Activated gamma-delta T cell treated with Interleukin-2 at 50 U/mL for 16 hours (primary cell): ENCODE results near the gene SYDE2.
A peak's percentile ranks its signal among the peaks of the same experiment; 100 is the strongest.
"Not testable (repeated sequence)": the region's sequence is repeated elsewhere in the genome, so short reads cannot be mapped to it uniquely, and the experiment has no call there.

ENCODE experiments used
- DNase-seq: peaks from one replicate; pipeline ENCODE4 v3.0.0-alpha.2; 2020

SYDE2 gene, protein sequence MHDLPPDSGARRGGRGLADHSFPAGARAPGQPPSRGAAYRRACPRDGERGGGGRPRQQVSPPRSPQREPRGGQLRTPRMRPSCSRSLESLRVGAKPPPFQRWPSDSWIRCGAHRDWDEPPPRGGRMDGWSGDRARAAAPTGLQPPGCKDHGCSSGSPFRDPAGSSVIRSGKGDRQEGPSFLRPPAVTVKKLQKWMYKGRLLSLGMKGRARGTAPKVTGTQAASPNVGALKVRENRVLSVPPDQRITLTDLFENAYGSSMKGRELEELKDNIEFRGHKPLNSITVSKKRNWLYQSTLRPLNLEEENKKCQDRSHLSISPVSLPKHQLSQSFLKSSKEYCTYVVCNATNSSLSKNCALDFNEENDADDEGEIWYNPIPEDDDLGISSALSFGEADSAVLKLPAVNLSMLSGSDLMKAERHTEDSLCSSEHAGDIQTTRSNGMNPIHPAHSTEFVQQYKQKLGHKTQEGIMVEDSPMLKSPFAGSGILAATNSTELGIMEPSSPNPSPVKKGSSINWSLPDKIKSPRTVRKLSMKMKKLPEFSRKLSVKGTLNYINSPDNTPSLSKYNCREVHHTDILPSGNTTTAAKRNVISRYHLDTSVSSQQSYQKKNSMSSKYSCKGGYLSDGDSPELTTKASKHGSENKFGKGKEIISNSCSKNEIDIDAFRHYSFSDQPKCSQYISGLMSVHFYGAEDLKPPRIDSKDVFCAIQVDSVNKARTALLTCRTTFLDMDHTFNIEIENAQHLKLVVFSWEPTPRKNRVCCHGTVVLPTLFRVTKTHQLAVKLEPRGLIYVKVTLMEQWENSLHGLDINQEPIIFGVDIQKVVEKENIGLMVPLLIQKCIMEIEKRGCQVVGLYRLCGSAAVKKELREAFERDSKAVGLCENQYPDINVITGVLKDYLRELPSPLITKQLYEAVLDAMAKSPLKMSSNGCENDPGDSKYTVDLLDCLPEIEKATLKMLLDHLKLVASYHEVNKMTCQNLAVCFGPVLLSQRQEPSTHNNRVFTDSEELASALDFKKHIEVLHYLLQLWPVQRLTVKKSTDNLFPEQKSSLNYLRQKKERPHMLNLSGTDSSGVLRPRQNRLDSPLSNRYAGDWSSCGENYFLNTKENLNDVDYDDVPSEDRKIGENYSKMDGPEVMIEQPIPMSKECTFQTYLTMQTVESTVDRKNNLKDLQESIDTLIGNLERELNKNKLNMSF

DNA sequence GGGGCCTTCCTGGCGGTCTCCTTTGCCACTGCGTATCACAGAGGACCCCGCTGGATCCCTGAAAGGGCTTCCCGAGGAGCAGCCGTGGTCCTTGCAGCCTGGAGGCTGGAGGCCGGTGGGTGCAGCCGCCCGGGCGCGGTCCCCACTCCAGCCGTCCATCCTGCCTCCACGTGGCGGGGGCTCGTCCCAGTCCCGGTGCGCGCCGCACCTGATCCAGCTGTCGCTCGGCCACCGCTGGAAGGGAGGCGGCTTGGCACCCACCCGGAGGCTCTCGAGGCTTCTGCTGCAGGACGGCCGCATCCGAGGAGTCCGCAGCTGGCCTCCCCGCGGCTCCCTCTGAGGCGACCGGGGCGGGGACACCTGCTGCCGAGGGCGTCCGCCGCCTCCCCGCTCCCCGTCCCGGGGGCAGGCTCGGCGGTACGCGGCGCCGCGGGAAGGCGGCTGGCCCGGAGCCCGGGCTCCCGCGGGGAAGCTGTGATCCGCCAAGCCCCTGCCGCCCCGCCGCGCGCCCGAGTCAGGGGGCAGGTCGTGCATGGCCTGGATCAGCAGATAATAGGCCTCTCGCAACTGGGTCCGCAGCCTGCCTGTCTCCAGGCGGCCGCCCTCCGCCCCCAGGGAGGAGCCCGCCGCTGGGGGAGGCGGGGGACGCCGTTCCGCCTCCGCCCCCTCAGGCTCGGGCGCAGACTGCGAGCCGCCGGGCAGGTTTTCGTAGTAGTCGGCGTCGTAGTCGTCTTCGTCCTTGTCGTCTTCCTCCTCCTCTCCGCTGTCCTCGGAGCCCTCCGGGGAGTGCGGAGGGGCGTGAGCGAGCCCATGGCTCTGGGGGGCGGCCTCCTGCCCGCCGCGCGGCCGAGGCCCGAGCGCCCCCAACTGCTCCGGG is at the start of gene SYDE2:
TSS of gene SYDE2 (minus strand) at position 554 of the 877 bp plus-strand sequence. CDS start at position 534, 20 bp downstream.
- peak; percentile 72 for DNase-seq

DNA sequence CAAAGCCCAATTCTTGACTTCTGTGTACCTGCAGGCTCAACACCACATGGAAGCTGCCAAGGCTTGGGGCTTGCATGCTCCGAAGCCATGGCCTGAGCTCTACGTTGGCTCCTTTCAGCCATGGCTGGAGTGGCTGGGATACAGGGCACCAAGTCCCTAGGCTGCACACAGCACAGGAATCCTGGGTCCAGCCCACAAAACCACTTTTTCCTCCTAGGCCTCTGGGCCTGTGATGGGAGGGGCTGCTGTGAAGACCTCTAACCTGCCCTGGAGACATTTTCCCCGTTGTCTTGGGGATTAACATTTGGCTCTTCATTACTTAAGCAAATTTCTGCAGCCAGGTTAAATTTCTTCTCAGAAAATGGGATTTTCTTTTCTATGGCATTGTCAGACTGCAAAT is 48.2 kb upstream of the SYDE2 start:
- DNase-seq, result not testable (repeated sequence)

DNA sequence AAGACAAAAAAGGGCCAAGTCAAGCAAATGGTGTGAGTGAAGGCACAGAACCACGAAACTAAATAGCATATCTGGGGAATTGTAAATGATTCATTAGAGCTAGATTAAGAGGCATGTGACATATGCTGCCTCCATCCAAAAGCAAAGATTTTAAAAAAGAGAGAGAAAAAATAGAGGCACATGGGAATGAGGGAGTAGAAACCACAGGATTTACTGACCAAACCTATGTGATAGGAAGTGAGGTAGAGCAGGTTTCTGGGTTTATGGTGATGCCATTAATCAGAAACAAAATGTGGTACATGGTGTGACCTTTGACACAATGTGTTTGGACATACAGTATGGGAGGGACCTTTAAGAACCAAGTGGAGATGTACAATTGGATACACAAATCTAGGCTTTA is 45.1 kb upstream of the SYDE2 start:
- no peak for DNase-seq

DNA sequence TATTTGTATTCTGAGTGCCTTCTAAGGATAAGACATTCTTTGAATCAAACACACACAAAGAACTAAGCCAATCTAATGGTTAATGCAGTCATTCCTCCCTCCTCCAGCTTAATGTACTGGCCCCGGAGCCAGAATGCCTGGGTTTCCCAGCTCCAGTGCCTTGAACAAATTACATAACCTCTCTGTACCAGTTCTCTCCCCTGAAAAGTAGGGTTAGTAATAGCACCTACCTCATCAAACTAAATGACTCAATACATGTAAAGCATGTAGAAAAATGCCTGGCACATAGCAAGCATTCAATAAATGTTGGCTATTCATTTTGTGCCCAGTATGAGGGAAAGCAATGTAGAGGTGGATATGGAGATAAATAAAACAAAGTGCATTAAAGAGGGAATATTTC is 44.6 kb upstream of the SYDE2 start:
- DNase-seq, result no peak

DNA sequence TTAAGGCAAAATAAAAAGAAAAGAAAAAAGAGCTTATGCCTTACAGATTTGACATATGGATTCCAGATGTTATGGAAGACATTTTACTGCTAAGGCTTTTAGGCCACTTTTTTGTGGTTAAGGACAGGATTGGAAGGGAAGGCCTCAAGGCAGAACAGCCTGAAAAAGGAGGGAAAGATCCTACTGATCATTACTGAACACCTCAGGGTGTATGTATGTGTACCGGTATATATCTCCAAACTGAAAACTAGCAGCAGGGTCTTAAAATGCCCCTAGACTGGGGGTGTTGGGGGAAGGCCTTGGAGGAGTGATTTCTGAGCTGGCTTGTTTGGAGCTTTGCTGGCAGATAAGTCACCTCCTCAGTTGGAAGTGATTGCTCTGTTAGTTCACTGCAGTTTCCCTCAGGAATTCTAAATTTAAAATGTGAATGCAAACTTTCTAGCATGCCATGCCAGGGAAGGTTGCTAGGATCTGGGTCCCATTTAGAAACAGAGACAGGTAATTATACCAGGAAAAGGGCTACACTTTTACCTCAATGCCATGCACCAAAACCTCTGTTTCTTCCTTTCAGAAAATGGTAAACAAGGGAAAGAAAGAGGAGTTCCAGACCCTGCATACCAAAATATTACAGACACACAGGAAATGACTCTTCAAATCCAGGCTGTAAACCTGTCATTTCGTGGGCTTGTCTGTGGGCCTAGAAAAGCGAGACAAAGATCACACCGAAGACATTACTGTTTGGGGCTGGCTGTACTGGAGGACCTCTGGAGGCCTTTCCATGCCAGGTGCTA is 43.6 kb upstream of the SYDE2 start:
- no peak for DNase-seq

DNA sequence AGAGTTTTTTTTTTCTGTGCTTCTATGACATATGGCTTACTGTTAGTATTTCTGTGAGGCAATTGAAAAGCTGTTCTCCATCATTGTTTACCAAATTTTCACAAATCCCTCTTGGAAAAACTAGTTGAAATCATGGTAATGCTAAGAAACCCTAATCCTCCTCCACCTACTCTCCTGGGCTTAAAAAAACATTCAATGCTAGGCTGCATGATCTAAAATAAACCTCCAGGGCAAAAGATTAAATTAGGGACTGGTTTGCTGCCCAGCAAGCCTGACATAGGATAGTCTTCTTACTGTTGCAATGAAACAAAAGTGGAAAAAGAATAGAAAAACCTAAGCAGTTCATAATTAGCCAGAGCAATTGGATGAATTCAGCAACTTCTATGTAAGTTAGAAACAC is 42.6 kb upstream of the SYDE2 start:
- DNase-seq, result no peak

DNA sequence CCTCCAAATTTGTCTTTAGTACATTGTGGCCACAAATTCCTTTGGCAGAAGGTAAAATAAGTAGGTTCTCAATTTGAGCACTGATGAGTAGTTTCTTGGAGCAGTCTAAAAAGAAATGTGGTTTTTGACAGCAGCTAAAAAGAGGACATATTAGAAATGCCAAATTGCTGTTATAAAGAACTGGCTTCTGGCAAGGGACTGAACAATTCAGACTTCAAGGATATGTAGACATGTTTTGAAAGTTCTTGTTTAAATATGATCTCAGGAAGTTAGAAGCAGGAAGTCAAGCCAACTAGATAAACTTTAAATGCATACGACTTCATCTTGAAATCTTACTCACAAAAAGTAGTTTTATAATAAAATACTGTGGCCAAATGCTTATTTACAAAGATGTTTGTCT is 39.8 kb upstream of the SYDE2 start:
- no peak for DNase-seq

DNA sequence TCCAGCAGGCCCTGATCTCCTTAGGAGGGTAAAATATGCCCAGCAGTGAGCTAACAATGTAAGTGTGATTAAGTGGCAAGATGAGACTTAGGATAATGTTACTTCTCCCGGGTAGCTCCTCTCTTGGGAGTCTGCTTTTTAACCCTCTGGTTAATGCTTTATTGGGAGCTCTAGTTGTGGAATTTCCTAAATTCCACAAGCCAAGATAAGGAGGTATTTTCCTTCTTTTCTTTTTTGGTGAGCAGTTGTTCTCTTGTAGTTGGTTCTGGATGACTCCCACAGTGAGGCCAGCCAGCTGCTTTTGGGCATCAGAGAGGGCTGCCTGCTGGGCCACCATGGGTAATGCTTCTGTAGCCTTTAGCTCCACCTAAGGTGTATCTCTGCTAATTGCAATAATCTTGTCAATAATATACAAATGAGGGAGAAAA is 39.4 kb upstream of the SYDE2 start:
- no peak for DNase-seq

DNA sequence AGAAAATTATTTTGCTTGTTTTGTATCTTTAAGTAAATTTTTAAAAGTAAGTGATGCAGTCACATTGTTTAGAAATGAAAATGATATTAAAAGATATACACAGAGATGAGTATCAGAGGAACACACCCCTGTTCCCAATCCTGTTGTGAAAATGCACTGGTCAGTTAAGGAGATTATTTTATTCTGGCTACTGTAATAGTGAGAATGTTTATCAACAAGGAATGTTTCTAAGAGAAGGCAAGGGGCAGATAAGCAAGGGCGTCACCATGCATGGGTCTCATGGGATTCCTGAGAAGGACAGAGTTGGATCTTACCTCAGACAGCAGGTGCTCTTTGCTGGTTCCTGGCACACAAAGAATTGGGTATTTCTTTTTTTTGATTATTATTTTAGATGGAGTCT is 36.8 kb upstream of the SYDE2 start:
- no peak for DNase-seq

DNA sequence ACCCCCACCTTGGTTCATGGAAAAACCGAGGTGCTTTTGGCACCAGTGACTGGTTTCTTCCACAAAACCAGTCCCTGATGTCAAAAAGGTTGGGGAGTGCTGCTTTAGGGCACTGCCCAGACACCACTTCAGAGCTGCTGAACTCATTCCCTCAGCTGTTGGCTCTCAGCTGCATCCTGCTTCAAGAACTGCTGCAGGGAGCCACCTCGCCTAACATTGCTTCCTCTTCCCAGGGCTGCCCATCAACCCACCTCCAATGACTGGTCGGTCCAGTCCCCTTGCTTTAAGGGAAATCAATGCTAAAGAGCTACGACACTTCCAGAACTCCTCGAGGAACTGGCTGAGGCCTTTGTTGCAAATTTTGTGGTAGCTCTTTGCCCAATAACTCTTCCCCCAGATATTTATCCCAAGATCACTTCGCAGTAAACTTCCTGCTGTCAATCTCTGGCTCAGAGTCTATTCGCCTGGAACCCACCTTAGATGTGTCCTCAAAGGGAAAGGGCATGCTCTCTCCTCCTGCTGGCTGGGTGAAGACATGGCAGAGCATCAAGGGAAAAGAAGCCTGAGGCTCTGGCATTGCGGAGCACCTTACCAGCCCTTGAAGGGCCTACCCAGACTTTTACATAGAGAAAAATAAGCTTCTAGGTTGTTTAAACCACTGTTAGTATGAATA is 29.6 kb upstream of the SYDE2 start:
- DNase-seq, result no peak

DNA sequence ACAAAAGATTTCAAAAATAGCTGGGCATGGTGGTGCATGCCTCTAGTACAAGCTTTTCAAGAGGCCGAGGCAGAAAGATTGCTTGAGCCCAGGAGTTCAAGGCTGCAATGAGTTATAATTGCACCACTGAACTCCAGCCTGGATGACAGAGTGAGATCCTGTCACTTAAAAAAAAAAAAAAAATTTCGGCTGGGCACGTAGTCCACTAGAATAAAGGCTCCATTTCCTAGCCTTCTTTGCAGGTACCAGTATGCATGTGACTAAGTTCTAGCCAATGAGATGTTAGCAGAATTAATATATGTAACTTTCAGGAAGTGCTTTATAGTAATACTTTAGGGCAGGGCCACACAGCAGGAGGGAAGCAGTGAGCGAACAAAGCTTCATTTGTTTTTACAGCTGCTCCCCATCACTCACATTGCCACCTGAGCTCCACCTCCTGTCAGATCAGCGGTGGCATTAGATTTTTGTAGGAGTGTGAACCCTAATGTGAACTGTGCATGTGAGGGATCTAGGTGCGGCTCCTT is 28.8 kb upstream of the SYDE2 start:
- no peak for DNase-seq

DNA sequence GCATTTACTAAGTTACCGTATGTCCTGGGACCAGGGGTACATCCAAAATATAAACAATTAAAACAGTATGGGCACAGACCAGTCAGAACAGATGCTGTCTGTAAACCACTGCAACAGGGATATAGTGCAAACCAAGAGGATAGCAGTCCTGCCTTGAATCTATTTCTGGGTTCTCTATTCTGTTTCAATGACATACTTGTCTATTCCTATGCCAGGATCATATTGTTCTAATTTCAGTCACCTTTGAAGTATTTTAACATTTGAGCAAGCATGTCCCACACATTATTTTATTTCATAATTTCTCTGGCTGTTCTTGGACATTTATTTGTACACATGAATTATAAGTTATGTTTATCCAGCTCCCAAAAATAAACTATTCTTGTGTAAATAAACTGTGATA is 28.2 kb upstream of the SYDE2 start:
- no peak for DNase-seq

DNA sequence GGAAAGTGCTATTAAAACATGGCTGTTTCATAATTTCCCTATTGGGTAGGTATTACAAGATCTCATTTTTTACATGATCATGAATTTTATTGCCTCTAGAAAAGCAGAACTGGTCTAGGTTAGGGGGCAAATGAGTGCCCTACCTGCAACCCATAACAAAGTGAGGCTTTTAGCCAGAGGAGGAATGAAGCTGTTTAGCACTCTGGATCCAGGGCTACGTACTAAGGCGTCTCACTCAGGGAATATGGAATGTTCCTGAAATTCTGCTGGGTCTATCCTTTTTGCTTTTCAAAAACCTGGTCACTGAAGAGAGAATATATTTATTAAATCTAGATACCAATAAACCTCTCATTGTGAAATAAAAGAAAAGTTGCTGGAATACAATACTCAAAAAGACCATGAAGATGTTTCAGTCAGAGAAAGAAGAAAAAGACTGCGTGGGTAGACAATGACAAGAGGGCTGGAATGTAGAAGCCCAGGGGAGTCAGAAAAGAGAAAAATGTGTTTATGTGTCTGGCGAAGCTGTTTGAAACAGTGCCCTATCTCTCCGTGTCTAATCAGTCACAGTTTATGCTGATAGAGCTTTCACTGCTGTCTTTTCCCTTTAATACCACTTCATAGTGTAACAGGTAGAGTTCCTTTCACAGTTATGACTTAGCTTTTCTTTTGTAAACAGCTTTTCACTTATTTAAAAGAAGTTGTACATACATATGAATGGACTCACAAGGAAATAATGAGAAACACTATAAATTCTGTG is 25.0 kb upstream of the SYDE2 start:
- no peak for DNase-seq

DNA sequence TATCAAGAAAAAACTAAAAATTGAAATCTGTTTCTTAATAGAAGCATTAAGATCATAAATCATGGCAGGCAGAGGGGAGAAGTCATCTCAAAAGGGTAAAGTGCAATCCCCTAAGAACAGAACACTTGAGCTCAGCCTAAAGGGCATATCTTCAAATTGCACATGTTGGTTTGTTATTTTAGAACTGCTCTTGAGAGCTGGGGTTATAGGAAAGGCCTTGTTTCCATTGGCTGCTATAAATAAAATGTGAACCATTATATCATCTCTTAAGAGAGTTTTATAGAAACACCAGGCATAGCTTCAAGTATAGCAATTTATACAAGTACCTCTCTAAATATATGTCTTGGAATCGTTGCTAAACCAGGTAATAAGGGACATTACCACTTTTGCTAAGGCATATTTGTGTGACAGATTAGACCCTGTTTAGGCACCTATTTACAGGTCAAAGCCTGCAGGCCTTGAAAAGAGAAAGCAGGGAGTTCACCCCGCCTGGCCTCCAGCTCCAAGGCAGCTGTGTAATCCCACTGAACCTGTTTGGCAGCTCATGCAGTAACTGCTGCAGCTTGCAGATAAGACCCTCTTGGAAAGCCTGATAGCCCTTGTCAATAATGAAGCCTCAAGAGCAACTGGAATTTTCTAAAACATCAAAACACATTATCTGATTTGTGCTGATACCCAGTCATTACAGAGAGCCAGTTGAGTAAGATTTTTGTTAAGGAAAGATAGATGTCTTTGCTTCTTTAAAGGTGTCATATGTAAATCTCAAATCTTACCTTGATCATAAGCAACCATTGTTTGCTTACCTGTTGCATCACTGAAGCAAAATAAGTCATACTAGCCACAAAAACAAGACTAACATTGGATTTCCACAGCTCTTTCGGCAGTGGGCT is 24.2 kb upstream of the SYDE2 start:
- no peak for DNase-seq

DNA sequence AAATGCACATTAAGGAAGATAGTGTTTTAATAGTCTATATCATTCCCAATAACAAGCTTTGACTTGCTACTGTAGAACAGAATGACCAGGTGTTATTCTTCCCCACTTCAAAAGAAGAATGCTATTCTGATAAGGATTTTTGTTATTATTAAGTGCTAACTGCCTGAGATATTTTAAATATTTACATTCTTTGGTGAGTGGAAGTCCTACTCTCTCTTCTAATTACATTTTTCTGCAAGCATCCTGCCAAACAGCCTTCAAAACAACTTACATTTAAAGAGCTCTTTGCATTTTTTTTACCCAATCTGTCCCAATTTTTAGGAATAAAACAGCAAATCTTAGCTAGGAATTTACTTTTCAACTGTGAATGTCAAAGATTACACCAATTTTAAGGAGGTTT is 23.5 kb upstream of the SYDE2 start:
- DNase-seq, result no peak

DNA sequence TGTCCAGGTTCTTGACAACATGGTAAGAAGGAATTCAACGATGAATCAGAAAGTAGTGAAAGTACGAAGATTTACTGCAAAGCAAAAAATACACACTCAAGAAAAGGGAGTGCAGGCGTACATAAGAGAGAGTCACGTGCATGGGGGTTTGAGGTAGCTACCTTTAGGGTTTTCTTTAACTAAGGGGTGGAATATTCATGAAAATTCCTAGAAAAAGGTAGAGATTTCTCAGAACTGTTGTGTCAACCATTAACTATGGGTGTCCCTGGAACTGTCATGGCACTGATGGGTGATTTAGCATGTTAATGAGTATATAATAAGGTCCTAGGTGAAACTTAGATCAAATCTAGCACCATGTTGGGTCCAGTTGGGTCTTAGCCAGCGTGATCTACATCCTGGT is 22.5 kb upstream of the SYDE2 start:
- DNase-seq, result no peak

DNA sequence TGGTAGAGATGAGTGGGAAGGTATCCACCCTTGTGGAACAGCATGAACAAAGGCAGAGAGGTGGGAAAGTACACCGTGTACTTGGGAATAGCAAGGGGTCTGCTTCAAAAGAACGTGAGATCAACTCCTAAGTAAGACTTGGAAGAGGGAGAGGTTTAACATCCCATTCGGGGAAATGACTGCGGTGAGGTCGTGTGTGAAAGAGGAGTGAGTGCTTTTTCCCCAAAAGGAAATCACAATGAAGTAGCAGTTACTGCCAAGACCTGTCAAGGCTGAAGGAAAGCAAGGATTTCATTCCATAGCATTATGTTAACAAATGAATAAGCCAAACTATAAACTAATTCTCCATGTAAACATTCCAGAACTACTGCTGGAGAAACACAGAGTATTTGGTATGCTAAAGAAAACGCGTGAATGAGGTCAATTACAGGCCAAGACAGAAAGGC is 20.0 kb upstream of the SYDE2 start:
- DNase-seq, result no peak

DNA sequence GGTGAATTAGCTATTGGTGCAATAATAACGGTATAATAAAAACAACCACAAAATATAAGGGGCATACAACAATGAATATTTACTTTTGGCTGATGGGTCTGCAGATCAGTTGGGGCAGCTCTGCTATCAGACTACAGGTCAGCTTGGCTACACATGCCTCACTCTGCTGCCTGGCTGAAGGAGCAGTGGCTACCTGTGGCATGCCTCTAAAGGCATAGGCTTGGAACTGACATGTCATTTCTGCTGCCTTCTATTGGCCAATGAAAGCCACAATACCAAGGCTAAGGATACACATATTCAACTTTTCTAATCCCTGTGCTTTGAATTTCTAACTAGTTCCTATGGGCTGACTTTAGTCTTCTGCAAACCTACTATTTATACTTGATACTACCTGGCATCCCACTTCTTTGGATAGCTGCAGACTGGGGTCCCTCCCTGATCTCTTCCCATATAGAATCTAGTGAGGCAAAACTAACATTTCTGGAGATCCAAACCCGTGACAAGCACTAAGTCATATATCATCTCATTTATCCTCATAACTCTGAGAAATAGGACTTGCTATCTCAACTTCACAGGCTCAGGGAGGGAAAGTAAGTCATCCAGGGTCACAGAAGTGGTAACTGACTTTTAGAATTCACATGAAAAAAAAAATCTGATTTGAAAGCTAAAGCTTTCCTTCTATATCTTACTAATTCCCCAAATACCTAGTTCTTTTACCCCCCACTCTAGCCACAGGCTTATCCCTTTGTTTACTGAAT is 19.2 kb upstream of the SYDE2 start:
- DNase-seq, result no peak
